ENCODE data around the gene IQUB.
"Not testable (repeated sequence)": the region's sequence is repeated elsewhere in the genome, so short reads cannot be mapped to it uniquely, and the experiment has no call there.

The IQUB gene

DNA sequence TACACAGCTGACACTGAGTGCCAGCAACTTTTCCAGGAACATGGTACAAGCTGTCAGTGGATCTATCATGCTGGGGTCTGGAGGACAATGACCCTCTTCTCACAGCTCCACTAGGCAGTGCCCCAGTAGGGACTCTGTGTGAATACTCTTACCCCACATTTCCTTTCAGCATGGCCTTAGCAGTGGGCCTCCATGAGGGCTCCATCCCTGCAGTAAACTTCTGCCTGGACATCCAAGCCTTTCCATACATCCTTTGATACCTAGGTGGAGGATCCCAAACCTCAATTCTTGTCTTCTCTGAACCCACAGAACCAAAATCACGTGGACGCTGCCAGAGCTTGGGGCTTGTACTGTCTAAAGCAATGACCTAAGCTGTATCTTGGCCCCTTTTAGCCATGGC, 116.8 kb downstream of the IQUB start:
- no peak overlapping the region for H3K4me3 ChIP-seq (ENCODE audit: insufficient read depth, low read length, poor library complexity, severe bottlenecking)
- H3F3A ChIP-seq (ENCODE audit: insufficient read depth), result no peaks in the 10 kb centered on the region
- no peaks in the 10 kb centered on the region for H3K36me3 ChIP-seq (ENCODE audit: low read length)
- H3K9me2 ChIP-seq (replicated peaks; ENCODE audit: insufficient read depth, low read length), result no peaks in the 10 kb centered on the region
- H2AFZ ChIP-seq (ENCODE audit: low read depth, low read length, severe bottlenecking), result no peak overlapping the region
- 0 out of 2 replicates have a peak, but pooled peaks cover 9% of the 10 kb centered on the region for H3K9me3 ChIP-seq (ENCODE audit: insufficient read depth, low read length)
- no peak overlapping the region for H3K9ac ChIP-seq (ENCODE audit: low read length)
- H4K20me1 ChIP-seq (ENCODE audit: low read depth, low read length), result no peaks in the 10 kb centered on the region
- no peak overlapping the region for H3K27ac ChIP-seq (ENCODE audit: low read depth, low read length)
- H3K79me2 ChIP-seq (ENCODE audit: insufficient read depth, low read length), result no peaks in the 10 kb centered on the region
- no peak overlapping the region for H3K4me2 ChIP-seq (ENCODE audit: low read depth, low read length, poor library complexity, severe bottlenecking)
- TF ChIP-seq, protein P1, sequence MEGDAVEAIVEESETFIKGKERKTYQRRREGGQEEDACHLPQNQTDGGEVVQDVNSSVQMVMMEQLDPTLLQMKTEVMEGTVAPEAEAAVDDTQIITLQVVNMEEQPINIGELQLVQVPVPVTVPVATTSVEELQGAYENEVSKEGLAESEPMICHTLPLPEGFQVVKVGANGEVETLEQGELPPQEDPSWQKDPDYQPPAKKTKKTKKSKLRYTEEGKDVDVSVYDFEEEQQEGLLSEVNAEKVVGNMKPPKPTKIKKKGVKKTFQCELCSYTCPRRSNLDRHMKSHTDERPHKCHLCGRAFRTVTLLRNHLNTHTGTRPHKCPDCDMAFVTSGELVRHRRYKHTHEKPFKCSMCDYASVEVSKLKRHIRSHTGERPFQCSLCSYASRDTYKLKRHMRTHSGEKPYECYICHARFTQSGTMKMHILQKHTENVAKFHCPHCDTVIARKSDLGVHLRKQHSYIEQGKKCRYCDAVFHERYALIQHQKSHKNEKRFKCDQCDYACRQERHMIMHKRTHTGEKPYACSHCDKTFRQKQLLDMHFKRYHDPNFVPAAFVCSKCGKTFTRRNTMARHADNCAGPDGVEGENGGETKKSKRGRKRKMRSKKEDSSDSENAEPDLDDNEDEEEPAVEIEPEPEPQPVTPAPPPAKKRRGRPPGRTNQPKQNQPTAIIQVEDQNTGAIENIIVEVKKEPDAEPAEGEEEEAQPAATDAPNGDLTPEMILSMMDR (IDR thresholded peaks at IDR 0.05; ENCODE audit: insufficient read depth, low read length, poor library complexity, severe bottlenecking), result no peak
- TF ChIP-seq EZH2phosphoT487 (conservative IDR thresholded peaks at IDR 0.05; ENCODE audit: low read length), result no peak
- H3K27me3 ChIP-seq (ENCODE audit: low read length), result no peaks in the 10 kb centered on the region; the same call in 1 of the 2 replicates

DNA sequence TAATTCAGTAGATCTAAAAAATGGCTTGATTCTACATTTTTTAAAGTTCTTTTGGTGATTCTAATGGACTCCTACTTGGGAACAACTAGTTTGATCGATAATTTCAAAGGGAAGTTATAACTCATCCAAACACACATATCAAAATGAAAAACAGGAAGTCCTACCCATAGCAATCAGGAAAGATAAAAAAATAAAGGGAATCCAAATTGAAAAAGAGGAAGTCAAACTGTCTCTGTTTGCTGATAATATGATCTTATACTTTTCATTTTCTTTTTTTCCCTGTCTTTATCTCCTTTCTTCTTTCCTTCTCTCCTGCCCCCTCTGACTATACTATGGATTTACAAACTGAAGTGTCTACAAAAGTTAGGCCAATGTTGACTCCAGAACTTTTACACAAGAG, 118.8 kb downstream of the IQUB start:
- Histone ChIP-seq H2AFZ (ENCODE audit: low read depth, low read length, severe bottlenecking) (no peak overlapping the region), H3K27ac (ENCODE audit: low read depth, low read length) (no peak overlapping the region), H3K79me2 (ENCODE audit: insufficient read depth, low read length) (no peaks in the 10 kb centered on the region), H3K4me2 (ENCODE audit: low read depth, low read length, poor library complexity, severe bottlenecking) (no peak overlapping the region), H3K9me3 (ENCODE audit: insufficient read depth, low read length) (0 out of 2 replicates have a peak, but pooled peaks cover 9% of the 10 kb centered on the region), H3K9ac (ENCODE audit: low read length) (no peak overlapping the region), H3K36me3 (ENCODE audit: low read length) (no peaks in the 10 kb centered on the region), H3K9me2 (replicated peaks; ENCODE audit: insufficient read depth, low read length) (no peaks in the 10 kb centered on the region), H3K27me3 (ENCODE audit: low read length) (no peaks in the 10 kb centered on the region; the same call in 1 of the 2 replicates), H4K20me1 (ENCODE audit: low read depth, low read length) (no peaks in the 10 kb centered on the region), H3K4me3 (ENCODE audit: insufficient read depth, low read length, poor library complexity, severe bottlenecking) (no peak overlapping the region), H3F3A (ENCODE audit: insufficient read depth) (no peaks in the 10 kb centered on the region)
- no peak for TF ChIP-seq EZH2phosphoT487 (conservative IDR thresholded peaks at IDR 0.05; ENCODE audit: low read length)
- TF ChIP-seq, protein P1 (IDR thresholded peaks at IDR 0.05; ENCODE audit: insufficient read depth, low read length, poor library complexity, severe bottlenecking), result no peak

DNA sequence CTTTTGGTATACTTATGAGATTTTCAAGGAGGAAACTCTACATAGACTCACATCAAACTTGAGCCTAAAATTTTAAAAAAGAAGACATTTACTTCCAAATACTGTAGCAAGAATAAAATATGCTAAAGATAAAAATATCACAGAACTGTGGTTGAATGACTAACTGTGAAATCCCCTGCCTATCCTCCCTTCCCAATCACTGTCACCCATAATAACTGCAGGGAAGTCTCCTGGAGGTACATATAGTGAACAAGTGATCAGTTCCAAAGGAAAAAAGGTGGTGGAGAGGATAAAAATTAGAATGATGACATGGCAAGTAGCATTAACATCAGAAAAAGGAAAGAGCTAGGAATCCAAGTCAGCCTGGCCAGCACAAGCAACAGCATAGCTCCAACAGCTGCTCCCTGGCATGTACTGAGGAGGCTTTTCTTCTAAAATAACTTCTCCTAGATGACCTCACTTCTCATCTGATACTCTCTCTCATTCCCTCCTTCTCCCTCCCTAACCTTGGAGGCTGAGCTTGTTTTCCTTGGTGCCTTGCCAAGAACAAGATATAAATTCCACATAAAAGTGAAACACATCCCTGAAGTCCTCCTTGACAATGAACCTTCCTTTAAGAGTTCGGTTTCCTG, 124.0 kb downstream of the IQUB start:
- H3K79me2 ChIP-seq (ENCODE audit: insufficient read depth, low read length), result no peaks in the 10 kb centered on the region
- H3K9me3 ChIP-seq (ENCODE audit: insufficient read depth, low read length), result no peaks in the 10 kb centered on the region
- no peaks in the 10 kb centered on the region for H3F3A ChIP-seq (ENCODE audit: insufficient read depth)
- H4K20me1 ChIP-seq (ENCODE audit: low read depth, low read length), result no peaks in the 10 kb centered on the region
- no peak overlapping the region for H2AFZ ChIP-seq (ENCODE audit: low read depth, low read length, severe bottlenecking)
- no peaks in the 10 kb centered on the region for H3K36me3 ChIP-seq (ENCODE audit: low read length)
- TF ChIP-seq, protein P1 (IDR thresholded peaks at IDR 0.05; ENCODE audit: insufficient read depth, low read length, poor library complexity, severe bottlenecking), result no peak
- no peak for TF ChIP-seq EZH2phosphoT487 (conservative IDR thresholded peaks at IDR 0.05; ENCODE audit: low read length)
- no peaks in the 10 kb centered on the region; the same call in 1 of the 2 replicates for H3K27me3 ChIP-seq (ENCODE audit: low read length)
- no peak overlapping the region for H3K4me2 ChIP-seq (ENCODE audit: low read depth, low read length, poor library complexity, severe bottlenecking)
- no peak overlapping the region for H3K27ac ChIP-seq (ENCODE audit: low read depth, low read length)
- H3K9me2 ChIP-seq (replicated peaks; ENCODE audit: insufficient read depth, low read length), result no peaks in the 10 kb centered on the region
- H3K4me3 ChIP-seq (ENCODE audit: insufficient read depth, low read length, poor library complexity, severe bottlenecking), result no peak overlapping the region
- no peak overlapping the region for H3K9ac ChIP-seq (ENCODE audit: low read length)

DNA sequence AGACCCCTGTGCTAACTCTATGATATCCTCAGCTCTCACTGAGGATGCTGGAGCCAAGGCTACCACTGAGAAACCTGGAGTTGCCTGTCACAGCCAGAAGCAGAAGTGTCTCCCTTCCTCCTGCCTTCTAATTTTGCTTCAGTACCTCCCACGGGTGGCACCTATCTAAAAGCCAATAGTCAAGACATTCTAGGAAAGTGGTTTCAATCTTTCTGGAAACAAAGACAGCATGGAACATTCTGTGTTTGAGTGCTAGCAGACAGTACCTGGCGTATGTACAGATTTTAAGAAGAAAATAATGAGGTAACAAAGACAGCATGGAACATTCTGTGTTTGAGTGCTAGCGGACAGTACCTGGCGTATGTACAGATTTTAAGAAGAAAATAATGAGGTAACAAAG, 126.4 kb downstream of the IQUB start:
- H3K9me2 ChIP-seq (replicated peaks; ENCODE audit: insufficient read depth, low read length); H3K4me3 ChIP-seq (ENCODE audit: insufficient read depth, low read length, poor library complexity, severe bottlenecking); H3K27ac ChIP-seq (ENCODE audit: low read depth, low read length); H3K4me2 ChIP-seq (ENCODE audit: low read depth, low read length, poor library complexity, severe bottlenecking); H3K9ac ChIP-seq (ENCODE audit: low read length); H3K36me3 ChIP-seq (ENCODE audit: low read length); H3F3A ChIP-seq (ENCODE audit: insufficient read depth); H4K20me1 ChIP-seq (ENCODE audit: low read depth, low read length); H3K79me2 ChIP-seq (ENCODE audit: insufficient read depth, low read length); H2AFZ ChIP-seq (ENCODE audit: low read depth, low read length, severe bottlenecking); H3K27me3 ChIP-seq (ENCODE audit: low read length); H3K9me3 ChIP-seq (ENCODE audit: insufficient read depth, low read length): not testable (repeated sequence)

Data from SU-DHL-6 (cell line).